K562 (cell line): ENCODE results near the gene TYW1B. TPM values are rescaled to one million over a fixed set of nuclear protein-coding genes. Genes with fewer than 3 reads are reported as not detected.
"Not testable (repeated sequence)": the region's sequence is repeated elsewhere in the genome, so short reads cannot be mapped to it uniquely, and the experiment has no call there.

ENCODE experiments used
- CBX1 ChIP-seq: sonication (generic); IDR thresholded peaks from 2 replicates; pipeline ENCODE4 v1.6.1; 2016; ENCODE audit warnings: antibody characterized with exemption, low read depth, mild to moderate bottlenecking
- FIP1L1 ChIP-seq: fragments of 200-400 bp; formaldehyde crosslinking; IDR thresholded peaks from 2 replicates; pipeline ENCODE4 v1.6.1; 2018; ENCODE audit warnings: mild to moderate bottlenecking, low read depth, low read length; ENCODE audit not compliant: poor library complexity, severe bottlenecking
- HMGN3 ChIP-seq: IDR thresholded peaks from 2 replicates; pipeline ENCODE4 v1.6.1; 2011; ENCODE audit warnings: borderline replicate concordance, low read depth, mild to moderate bottlenecking, mixed read lengths, low read length; ENCODE audit not compliant: insufficient read length; ENCODE audit errors: extremely low read depth
- JUN ChIP-seq, 2 experiments: sonication (generic) in 1 of 2; formaldehyde crosslinking in 1 of 2; IDR thresholded peaks; 2 replicates each; pipeline versions ENCODE4 v1.6.1 to v1.8.0; 2012 to 2022; ENCODE audit warnings: borderline replicate concordance in 2 of 2, mild to moderate bottlenecking in 2 of 2, improper control_type of control experiment in 1 of 2, low read depth in 1 of 2, low read length in 1 of 2, missing genetic modification reagents in 1 of 2
- KDM4B ChIP-seq, 2 experiments: fragments of 450-650 bp in 1 of 2; sonication (generic) in 1 of 2; IDR thresholded peaks; 2 replicates each; pipeline ENCODE4 v1.6.1; 2016 to 2017; ENCODE audit warnings: borderline replicate concordance in 2 of 2, antibody characterized with exemption in 1 of 2, low read depth in 1 of 2, mild to moderate bottlenecking in 1 of 2
- MYC ChIP-seq, 2 experiments: fragments of 250-450 bp in 1 of 2; sonication (Bioruptor Pico) in 1 of 2; IDR thresholded peaks; 2 replicates each; pipeline versions ENCODE4 v1.5.1 to v1.6.1; 2012 to 2021; ENCODE audit warnings: low read depth in 2 of 2, borderline replicate concordance in 1 of 2, improper control_type of control experiment in 1 of 2, low read length in 1 of 2, mild to moderate bottlenecking in 1 of 2, moderate library complexity in 1 of 2
- NFIC ChIP-seq: fragments of 450-650 bp; IDR thresholded peaks from 2 replicates; pipeline ENCODE4 v1.6.1; 2017; ENCODE audit warnings: mild to moderate bottlenecking, inconsistent platforms
- NR1H2 ChIP-seq: sonication (generic); formaldehyde crosslinking; IDR thresholded peaks from 2 replicates; pipeline ENCODE4 v1.4.0; 2020; ENCODE audit warnings: mild to moderate bottlenecking, missing genetic modification reagents
- PML ChIP-seq: IDR thresholded peaks from 2 replicates; pipeline ENCODE4 v1.6.1; 2012; ENCODE audit warnings: low read length, inconsistent platforms
- POLR2B ChIP-seq: fragments of 450-650 bp; IDR thresholded peaks from 2 replicates; pipeline ENCODE4 v1.6.1; 2018; ENCODE audit warnings: low read depth; ENCODE audit not compliant: partially characterized antibody
- TRIM24 ChIP-seq, 2 experiments: fragments of 450-650 bp; IDR thresholded peaks; 2 replicates each; pipeline ENCODE4 v1.6.1; 2016
- polyA plus RNA-seq, 8 experiments: library from polyadenylated mRNA; depleted of rRNA in 4 of 8; stranded (reverse) in 5 of 8; unstranded in 3 of 8; fragments of >200 nt; fragmentation: Nextera tagmentation in 2 of 8; fragmentation: Illumina TruSeq in 1 of 8; extraction: Ambion mirVana in 2 of 8; extraction: Trizol in 1 of 8; gene quantifications; 2 replicates each; pipeline versions ENCODE4 v1.2.1 to v1.2.3, GENCODE V29; 2011 to 2014; ENCODE audit warnings: inconsistent platforms in 1 of 8, missing spikeins in 1 of 8
- total RNA-seq, 7 experiments: library from RNA; depleted of rRNA in 6 of 7; stranded (reverse); fragments of >200 nt in 6 of 7; fragmentation: Illumina TruSeq in 2 of 7; extraction: Trizol in 2 of 7; gene quantifications; 2 replicates each; pipeline versions ENCODE4 v1.2.1 to v1.2.3, GENCODE V29; 2011 to 2021; ENCODE audit warnings: low replicate concordance in 1 of 7
- TF ChIP-seq, protein P1 (sequence below): sonication (generic); formaldehyde crosslinking; IDR thresholded peaks from 2 replicates; pipeline ENCODE4 v1.8.0; 2023; ENCODE audit warnings: mild to moderate bottlenecking, missing genetic modification reagents
- TF ChIP-seq, protein P2 (sequence below): sonication (generic); formaldehyde crosslinking; IDR thresholded peaks from 2 replicates; pipeline ENCODE4 v1.8.0; 2022; ENCODE audit warnings: mild to moderate bottlenecking, low read depth, missing genetic modification reagents
- TF ChIP-seq, protein P3 (sequence below): sonication (generic); formaldehyde crosslinking; IDR thresholded peaks from 2 replicates; pipeline ENCODE4 v1.9.0; 2022; ENCODE audit warnings: mild to moderate bottlenecking, missing genetic modification reagents
- TF ChIP-seq, protein P4 (sequence below): conservative IDR thresholded peaks from 2 replicates; pipeline ENCODE4 v1.6.1; 2011; ENCODE audit warnings: low read depth, mild to moderate bottlenecking, low read length; ENCODE audit not compliant: control insufficient read depth
- TF ChIP-seq, protein P5 (sequence below): sonication (generic); formaldehyde crosslinking; IDR thresholded peaks from 2 replicates; pipeline ENCODE4 v1.8.0; 2023; ENCODE audit warnings: mild to moderate bottlenecking, missing genetic modification reagents

Gene TYW1B
- total and polyA plus RNA-seq, 9 of the 15 experiments (the other 6 are each of a cell fraction or from before 2014, with no cell fraction given) = 5.8 to 14.7 (median 9.8) TPM

DNA sequence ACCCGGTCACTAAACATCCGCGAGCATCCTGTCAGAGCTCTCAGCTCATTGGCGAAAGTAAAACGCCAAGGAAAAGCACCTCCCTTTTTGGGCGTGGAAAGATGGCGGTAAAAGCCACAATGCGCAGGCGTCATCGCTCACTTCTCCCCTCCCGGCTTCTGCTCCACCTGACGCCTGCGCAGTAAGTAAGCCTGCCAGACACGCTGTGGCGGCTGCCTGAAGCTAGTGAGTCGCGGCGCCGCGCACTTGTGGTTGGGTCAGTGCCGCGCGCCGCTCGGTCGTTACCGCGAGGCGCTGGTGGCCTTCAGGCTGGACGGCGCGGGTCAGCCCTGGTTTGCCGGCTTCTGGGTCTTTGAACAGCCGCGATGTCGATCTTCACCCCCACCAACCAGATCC lies 1.3 kb upstream of the TYW1B start (continued):
- TF ChIP-seq, protein P1, sequence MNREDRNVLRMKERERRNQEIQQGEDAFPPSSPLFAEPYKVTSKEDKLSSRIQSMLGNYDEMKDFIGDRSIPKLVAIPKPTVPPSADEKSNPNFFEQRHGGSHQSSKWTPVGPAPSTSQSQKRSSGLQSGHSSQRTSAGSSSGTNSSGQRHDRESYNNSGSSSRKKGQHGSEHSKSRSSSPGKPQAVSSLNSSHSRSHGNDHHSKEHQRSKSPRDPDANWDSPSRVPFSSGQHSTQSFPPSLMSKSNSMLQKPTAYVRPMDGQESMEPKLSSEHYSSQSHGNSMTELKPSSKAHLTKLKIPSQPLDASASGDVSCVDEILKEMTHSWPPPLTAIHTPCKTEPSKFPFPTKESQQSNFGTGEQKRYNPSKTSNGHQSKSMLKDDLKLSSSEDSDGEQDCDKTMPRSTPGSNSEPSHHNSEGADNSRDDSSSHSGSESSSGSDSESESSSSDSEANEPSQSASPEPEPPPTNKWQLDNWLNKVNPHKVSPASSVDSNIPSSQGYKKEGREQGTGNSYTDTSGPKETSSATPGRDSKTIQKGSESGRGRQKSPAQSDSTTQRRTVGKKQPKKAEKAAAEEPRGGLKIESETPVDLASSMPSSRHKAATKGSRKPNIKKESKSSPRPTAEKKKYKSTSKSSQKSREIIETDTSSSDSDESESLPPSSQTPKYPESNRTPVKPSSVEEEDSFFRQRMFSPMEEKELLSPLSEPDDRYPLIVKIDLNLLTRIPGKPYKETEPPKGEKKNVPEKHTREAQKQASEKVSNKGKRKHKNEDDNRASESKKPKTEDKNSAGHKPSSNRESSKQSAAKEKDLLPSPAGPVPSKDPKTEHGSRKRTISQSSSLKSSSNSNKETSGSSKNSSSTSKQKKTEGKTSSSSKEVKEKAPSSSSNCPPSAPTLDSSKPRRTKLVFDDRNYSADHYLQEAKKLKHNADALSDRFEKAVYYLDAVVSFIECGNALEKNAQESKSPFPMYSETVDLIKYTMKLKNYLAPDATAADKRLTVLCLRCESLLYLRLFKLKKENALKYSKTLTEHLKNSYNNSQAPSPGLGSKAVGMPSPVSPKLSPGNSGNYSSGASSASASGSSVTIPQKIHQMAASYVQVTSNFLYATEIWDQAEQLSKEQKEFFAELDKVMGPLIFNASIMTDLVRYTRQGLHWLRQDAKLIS (CRISPR knock-in tag) = peak; percentile 78; the same call in 1 of the 2 replicates
- TF ChIP-seq, protein P2, sequence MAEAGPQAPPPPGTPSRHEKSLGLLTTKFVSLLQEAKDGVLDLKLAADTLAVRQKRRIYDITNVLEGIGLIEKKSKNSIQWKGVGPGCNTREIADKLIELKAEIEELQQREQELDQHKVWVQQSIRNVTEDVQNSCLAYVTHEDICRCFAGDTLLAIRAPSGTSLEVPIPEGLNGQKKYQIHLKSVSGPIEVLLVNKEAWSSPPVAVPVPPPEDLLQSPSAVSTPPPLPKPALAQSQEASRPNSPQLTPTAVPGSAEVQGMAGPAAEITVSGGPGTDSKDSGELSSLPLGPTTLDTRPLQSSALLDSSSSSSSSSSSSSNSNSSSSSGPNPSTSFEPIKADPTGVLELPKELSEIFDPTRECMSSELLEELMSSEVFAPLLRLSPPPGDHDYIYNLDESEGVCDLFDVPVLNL = 0 out of 2 replicates have a peak, but pooled peaks have one; percentile 52
- TF ChIP-seq KDM4B (IDR thresholded peaks at IDR 0.05; ENCODE audit: borderline replicate concordance in 2 of 2, low read depth in 1 of 2) (peak in 1 of 2 experiments; percentile 57; a peak in 1 of 4 replicates), POLR2B (peak; percentile 92), FIP1L1 (peak; percentile 74), PML (peak; percentile 63), NR1H2 (CRISPR knock-in tag) (peak; percentile 42; the same call in 1 of the 2 replicates), HMGN3 (peak; percentile 70), CBX1 (0 out of 2 replicates have a peak, but pooled peaks have one; percentile 66), JUN (IDR thresholded peaks at IDR 0.05; ENCODE audit: borderline replicate concordance, low read depth, low read length) (0 out of 2 replicates have a peak, but pooled peaks have one; percentile 23), TRIM24 (IDR thresholded peaks at IDR 0.05) (peak in 1 of 2 experiments; percentile 97; a peak in 1 of 4 replicates), NFIC (peak; percentile 69), MYC (IDR thresholded peaks at IDR 0.05; ENCODE audit: low read depth, low read length) (peak; percentile 92), MYC (CRISPR knock-in tag; IDR thresholded peaks at IDR 0.05; ENCODE audit: borderline replicate concordance, low read depth) (peak; percentile 88)
- TF ChIP-seq, protein P3, sequence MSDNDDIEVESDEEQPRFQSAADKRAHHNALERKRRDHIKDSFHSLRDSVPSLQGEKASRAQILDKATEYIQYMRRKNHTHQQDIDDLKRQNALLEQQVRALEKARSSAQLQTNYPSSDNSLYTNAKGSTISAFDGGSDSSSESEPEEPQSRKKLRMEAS (CRISPR knock-in tag) = peak; percentile 87
- TF ChIP-seq, protein P4, sequence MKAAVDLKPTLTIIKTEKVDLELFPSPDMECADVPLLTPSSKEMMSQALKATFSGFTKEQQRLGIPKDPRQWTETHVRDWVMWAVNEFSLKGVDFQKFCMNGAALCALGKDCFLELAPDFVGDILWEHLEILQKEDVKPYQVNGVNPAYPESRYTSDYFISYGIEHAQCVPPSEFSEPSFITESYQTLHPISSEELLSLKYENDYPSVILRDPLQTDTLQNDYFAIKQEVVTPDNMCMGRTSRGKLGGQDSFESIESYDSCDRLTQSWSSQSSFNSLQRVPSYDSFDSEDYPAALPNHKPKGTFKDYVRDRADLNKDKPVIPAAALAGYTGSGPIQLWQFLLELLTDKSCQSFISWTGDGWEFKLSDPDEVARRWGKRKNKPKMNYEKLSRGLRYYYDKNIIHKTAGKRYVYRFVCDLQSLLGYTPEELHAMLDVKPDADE = 0 out of 2 replicates have a peak, but pooled peaks have one; percentile 38
- TF ChIP-seq, protein P5, sequence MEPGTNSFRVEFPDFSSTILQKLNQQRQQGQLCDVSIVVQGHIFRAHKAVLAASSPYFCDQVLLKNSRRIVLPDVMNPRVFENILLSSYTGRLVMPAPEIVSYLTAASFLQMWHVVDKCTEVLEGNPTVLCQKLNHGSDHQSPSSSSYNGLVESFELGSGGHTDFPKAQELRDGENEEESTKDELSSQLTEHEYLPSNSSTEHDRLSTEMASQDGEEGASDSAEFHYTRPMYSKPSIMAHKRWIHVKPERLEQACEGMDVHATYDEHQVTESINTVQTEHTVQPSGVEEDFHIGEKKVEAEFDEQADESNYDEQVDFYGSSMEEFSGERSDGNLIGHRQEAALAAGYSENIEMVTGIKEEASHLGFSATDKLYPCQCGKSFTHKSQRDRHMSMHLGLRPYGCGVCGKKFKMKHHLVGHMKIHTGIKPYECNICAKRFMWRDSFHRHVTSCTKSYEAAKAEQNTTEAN = 0 out of 2 replicates have a peak, but pooled peaks have one; percentile 53
- TF ChIP-seq JUN (CRISPR knock-in tag; IDR thresholded peaks at IDR 0.05; ENCODE audit: borderline replicate concordance) = not testable (repeated sequence)
